Lower leg skin (tissue), 3 donors: Measurements from ENCODE around the gene SOHLH1.

Experiments used
- POLR2A ChIP-seq, 2 donors: fragments of 450-650 bp; IDR thresholded peaks; one replicate each; pipeline ENCODE4 v1.6.1; 2016 to 2017; ENCODE audit warnings: antibody characterized with exemption in 2 of 2, mild to moderate bottlenecking in 1 of 2, moderate library complexity in 1 of 2
- TF ChIP-seq, protein P1 (sequence below), 3 donors: fragments of 450-650 bp; IDR thresholded peaks; one replicate each; pipeline ENCODE4 v1.5.1; 2016; ENCODE audit warnings: antibody characterized with exemption in 3 of 3, mild to moderate bottlenecking in 3 of 3, moderate library complexity in 2 of 3

DNA sequence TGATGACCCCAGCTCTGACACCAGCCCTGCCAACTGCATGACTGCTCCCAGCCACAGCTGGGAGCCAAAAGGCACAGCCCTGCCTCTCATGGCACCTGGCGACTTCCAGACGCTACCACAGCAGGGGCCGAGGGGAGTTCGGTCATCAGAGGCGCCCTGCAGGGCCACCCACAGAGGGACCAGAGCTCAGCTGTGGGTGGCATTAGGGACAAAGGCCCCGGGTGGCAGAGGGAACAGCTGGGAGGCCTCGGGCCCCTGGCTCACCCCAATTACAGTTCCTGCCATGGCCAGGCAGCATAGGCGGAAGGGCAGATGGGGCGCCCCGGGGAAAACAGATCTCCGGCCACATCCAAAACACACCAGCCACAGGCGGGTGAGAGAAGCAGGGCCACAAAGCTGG is 3.6 kb downstream of the SOHLH1 start:
- TF ChIP-seq, protein P1, sequence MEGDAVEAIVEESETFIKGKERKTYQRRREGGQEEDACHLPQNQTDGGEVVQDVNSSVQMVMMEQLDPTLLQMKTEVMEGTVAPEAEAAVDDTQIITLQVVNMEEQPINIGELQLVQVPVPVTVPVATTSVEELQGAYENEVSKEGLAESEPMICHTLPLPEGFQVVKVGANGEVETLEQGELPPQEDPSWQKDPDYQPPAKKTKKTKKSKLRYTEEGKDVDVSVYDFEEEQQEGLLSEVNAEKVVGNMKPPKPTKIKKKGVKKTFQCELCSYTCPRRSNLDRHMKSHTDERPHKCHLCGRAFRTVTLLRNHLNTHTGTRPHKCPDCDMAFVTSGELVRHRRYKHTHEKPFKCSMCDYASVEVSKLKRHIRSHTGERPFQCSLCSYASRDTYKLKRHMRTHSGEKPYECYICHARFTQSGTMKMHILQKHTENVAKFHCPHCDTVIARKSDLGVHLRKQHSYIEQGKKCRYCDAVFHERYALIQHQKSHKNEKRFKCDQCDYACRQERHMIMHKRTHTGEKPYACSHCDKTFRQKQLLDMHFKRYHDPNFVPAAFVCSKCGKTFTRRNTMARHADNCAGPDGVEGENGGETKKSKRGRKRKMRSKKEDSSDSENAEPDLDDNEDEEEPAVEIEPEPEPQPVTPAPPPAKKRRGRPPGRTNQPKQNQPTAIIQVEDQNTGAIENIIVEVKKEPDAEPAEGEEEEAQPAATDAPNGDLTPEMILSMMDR (IDR thresholded peaks at IDR 0.05), result no peak
- no peak for TF ChIP-seq POLR2A (IDR thresholded peaks at IDR 0.05)
